GDM1 (cell line): Measurements from ENCODE around the gene BLZF1.
"Not testable (repeated sequence)": the region's sequence is repeated elsewhere in the genome, so short reads cannot be mapped to it uniquely, and the experiment has no call there.

Experiments
- DNase-seq: peaks from one replicate; lab custom pipeline; 2025; lab: John Stamatoyannopoulos, UW

The BLZF1 gene, protein sequence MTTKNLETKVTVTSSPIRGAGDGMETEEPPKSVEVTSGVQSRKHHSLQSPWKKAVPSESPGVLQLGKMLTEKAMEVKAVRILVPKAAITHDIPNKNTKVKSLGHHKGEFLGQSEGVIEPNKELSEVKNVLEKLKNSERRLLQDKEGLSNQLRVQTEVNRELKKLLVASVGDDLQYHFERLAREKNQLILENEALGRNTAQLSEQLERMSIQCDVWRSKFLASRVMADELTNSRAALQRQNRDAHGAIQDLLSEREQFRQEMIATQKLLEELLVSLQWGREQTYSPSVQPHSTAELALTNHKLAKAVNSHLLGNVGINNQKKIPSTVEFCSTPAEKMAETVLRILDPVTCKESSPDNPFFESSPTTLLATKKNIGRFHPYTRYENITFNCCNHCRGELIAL

DNA sequence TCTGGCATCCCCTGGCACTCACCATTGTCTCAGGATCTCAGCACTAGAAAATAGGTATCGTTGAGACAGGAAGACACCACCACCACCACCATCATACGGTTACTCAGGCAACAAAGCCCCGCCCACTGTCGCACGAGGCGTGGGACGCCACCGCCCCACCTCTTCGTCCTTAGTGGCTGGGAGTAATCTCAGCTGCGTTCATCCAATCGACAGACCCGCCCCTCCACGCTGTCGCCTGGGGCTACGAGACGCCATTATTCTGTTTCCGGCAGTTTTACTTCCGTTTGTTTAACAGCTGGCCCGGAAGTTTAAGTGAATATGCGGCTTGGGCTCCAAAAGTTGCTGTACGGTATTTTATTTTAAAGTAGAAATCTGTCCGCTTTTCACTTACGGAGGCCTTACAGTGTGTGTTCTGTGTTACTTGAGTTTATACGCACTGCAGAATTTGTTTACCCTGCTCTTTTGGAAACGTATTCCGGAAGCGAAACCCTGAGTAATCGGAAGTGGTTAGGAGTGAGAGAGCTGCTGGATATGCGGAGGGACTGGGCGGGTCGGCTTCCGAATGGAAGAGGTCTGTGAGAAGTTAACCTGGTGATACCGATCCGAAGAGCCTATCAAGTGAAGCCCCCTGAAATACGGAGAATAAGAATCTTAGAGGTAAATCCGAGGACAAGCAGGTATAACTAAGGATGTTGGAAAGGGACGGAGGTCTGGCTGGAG, at the start of gene BLZF1, which contains the start of gene NME7:
TSS of gene BLZF1 (plus strand) at position 510 of the 720 bp plus-strand sequence. CDS start 1,328 bp downstream, outside the sequence.
TSS of gene NME7 (minus strand) at position 112 of the 720 bp plus-strand sequence. CDS start at position 25, 87 bp downstream.
- peak; percentile 95 for DNase-seq

GRCh38 chr1:169318536-169319244, 49.3 kb upstream of the BLZF1 start:
- DNase-seq: no peak

- no peak for DNase-seq
Measured at GRCh38 chr1:169321539-169321938, 46.5 kb upstream of the BLZF1 start.

GRCh38 chr1:169322138-169322537, 45.9 kb upstream of the BLZF1 start:
- no peak for DNase-seq

DNA sequence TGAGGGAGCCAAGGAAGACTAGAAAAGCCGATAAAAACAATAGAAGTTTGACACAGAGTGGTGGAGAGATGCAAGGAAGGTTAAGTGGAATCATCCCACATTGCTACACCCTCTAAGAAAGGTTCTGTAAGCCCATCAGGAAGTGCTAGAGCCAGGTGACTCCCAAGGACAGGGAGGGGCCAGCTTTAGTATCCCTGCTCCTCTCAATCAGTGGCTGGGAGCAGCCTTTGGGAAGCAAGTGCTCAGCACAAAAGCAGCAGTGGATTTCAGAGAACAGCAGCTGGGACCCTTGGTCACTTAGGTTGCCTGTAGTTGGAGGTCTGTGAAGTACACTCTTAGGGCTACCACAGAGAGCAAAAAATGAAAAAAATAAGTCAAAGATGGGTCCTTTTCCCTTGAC, 42.9 kb upstream of the BLZF1 start:
- no peak for DNase-seq

GRCh38 chr1:169326261-169326955, 41.6 kb upstream of the BLZF1 start:
- no peak for DNase-seq

DNA sequence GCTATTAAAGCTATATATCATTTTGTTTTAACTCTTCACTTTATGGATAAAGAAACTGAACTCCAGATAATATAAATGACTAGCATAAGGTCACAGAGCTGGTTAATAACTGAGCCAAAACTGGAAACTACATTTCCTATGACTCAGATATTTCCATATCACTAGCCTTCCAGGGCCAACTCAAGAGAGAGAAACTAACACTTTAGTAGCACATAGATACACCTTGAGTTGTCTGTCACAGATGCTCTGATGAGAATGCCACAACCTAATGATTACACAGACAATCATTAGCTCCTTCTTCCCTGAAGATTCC, 41.1 kb upstream of the BLZF1 start:
- no peak for DNase-seq

- DNase-seq: no peak
Measured at GRCh38 chr1:169327875-169328274, 40.1 kb upstream of the BLZF1 start.

GRCh38 chr1:169329383-169329782, 38.6 kb upstream of the BLZF1 start:
- no peak for DNase-seq

GRCh38 chr1:169330927-169331326, 37.1 kb upstream of the BLZF1 start:
- DNase-seq: no peak

- DNase-seq: not testable (repeated sequence)
Measured at GRCh38 chr1:169334727-169335126, 33.3 kb upstream of the BLZF1 start.

- not testable (repeated sequence) for DNase-seq
Measured at GRCh38 chr1:169336947-169337715, 30.9 kb upstream of the BLZF1 start.

DNA sequence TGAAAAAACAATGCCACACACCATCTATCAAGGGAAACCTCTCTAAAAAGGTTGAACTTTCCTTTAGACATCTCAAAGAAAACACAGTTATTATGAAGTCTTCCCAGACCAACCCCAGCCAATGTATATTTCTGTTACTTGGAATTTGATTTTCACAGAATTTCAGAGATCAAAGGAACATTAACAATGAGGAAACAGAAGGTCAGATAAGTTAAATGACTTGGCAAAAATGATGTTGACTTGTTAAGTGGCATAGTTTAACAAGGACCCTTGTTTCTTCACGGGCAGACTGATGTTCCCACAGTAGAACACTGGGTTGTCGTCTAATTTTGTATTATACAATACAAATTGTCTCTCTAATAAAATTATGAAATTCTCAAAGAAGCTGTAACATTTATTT, 29.4 kb upstream of the BLZF1 start:
- DNase-seq: no peak

DNA sequence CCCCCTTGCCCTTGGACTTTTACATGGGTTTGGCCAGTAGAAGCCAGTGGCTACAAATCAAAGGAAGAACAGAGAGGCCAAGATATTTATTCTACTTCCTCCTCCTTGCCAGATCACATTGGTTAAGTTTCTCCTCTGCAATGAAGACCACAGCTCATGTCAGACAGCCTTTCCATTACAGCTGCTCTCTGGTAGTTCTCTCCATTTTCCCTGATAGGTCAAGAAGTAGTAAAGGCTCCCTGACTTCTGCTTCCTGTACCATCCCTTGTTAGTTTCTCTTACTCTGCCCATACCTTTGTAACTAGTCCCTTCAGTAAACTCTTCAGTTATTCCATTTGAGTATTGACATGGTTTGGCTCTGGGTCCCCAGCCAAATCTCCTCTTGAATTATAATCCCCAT, 28.2 kb upstream of the BLZF1 start:
- no peak for DNase-seq

DNA sequence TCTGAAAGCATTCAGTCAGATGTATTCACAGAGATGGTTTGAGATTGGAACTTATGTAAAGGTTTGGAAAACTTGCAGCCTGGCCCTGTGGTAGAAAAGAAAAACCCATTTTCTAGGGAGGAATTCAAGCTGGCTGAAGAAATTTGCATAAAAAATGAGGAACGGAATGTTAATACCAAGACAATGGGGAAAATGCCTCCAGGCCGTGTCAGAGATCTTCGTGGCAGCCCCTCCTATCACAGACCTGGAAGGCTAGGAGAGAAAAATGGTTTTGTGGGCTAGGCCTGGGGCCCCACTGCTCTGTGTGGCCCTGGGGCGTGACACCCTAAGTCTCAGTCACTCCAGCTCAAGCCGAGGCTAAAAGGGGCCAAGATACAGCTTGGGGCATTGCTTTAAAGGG, 27.1 kb upstream of the BLZF1 start:
- no peak for DNase-seq

- DNase-seq: not testable (repeated sequence)
Measured at GRCh38 chr1:169342096-169342495, 25.9 kb upstream of the BLZF1 start.

DNA sequence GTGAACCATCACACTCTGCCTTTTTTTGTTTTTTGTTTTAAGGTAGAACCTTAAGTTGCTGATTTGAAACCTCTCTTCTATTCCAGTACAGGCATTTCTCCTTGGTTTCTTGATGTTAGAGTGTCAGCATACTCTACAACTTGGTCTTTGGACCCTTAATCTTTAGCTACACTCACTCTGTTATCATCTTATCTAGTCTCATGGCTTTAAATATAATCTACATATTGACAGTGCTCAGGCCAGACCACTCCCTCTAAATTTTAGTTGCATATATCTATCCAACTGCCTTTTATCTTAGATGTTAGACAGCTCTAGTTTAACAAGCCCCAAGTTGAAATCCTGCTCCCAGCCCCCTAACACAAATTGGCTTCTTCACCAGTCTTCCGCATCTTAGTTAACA, 22.5 kb upstream of the BLZF1 start:
- no peak for DNase-seq

- no peak for DNase-seq
Measured at GRCh38 chr1:169346036-169346589, 21.9 kb upstream of the BLZF1 start.

DNA sequence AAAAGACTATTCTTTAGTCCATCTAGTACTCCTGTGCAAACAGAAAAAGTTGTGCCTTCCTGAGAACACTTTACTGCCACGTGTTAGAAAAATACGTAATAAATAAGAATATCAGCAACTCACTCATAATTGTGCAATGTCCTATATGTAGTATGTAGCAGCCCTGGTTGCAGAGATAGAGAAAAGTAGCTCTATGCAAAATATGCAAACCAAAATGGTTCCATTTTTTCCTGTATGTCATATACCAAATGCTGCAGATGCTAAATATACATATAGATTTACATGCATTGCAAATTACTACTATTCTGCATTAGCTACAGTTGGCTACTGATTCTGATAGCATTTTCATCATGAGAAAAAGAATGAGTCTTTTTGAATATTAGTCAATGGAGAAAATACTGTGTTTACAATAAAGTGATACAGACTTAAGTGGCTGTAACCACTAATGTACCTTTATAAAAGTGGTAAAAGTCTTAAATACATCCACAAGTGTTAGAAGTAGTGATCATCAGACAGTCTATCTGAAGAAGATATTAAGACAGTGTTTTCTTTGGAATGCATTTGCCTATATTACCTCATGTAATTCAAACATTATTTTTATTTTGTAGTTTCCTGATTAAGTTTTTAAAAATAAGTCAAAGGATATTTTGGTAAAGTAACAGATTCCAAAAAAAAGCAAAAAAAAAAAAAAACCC, 20.2 kb upstream of the BLZF1 start:
- DNase-seq: no peak

DNA sequence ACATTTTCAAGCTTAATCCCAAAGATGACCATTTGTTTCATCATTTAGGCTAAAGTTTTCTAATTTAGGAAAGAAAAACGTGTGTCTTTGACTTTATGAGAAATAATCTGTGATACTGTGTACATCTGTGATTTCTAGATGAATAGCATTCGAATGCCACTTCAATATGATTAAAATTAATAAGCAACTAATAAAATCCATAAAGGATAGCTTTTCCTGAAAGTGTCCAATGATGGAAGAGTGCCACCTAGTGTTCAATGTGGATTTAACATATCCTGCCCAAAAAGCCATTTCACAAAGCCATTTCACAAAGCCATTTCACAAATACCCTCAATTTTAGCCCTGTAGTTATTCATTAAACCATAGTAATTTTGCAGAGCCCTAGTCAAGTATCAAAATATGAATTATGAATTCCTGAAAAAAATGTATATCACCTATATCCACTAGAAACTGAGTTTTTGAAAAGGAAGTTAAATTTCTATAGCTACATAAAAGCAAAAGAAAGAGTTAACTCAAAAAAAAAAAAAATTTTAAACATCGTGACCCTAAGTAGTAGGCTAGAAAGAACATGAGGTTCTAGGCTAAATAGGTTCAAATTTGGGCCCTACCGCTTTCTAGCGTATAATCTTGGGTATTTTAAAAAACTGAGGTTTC, 19.5 kb upstream of the BLZF1 start:
- DNase-seq: no peak
